ENCODE results near the gene MCF2. TPM values are rescaled to one million over a fixed set of nuclear protein-coding genes. Genes with fewer than 3 reads are reported as not detected.

MCF2 gene
- total RNA-seq: 0.39 and 0.75 TPM in 2 replicates

GRCh38 chrX:139708067-139708466, at the start of gene MCF2:
TSS of gene MCF2 (minus strand) at chrX:139708167. CDS start at chrX:139651744, 56,423 bp downstream.
- TF ChIP-seq CTCF (IDR thresholded peaks at IDR 0.05): no peak
- no peak for DNase-seq
- H3K9me3 Mint-ChIP-seq: peaks cover 4% of the 10 kb centered on the region
- ChIA-PET CTCF (no interaction called here), POLR2A (no interaction called here)
- no peaks in the 10 kb centered on the region for H3K27me3 Mint-ChIP-seq
- no peak within 1 kb of the TSS for H3K27ac Mint-ChIP-seq
- no peak for ATAC-seq (ENCODE audit: low read depth)
- H3K4me1 Mint-ChIP-seq: no peaks in the 10 kb centered on the region
- intact Hi-C loops (cut with micrococcal nuclease): no loop called here
- H3K4me3 Mint-ChIP-seq: no peak within 1 kb of the TSS
- no peaks in the 10 kb centered on the region for H3K36me3 Mint-ChIP-seq (ENCODE audit: low read depth)

GRCh38 chrX:139751053-139751452, 43.1 kb upstream of the MCF2 start:
- Mint-ChIP-seq H3K4me1 (no peaks in the 10 kb centered on the region), H3K36me3 (ENCODE audit: low read depth) (peaks cover 66% of the 10 kb centered on the region), H3K9me3 (peaks cover 5% of the 10 kb centered on the region), H3K27ac (no peak overlapping the region), H3K4me3 (no peak overlapping the region), H3K27me3 (no peaks in the 10 kb centered on the region)
- intact Hi-C loops (cut with micrococcal nuclease): no loop called here
- CTCF ChIA-PET: interaction anchor here (0.6 kb wide), 1 partner anchor 1011 kb away, joined by 3 read pairs; no protein-coding TSS in a partner anchor
- POLR2A ChIA-PET: no interaction called here
- ATAC-seq (ENCODE audit: low read depth) (no peak), DNase-seq (no peak)
- TF ChIP-seq CTCF (IDR thresholded peaks at IDR 0.05): no peak

GRCh38 chrX:139750390-139750789, 42.4 kb upstream of the MCF2 start:
- Mint-ChIP-seq H3K4me1 (no peaks in the 10 kb centered on the region), H3K27ac (no peak overlapping the region), H3K9me3 (peaks cover 5% of the 10 kb centered on the region), H3K36me3 (ENCODE audit: low read depth) (peaks cover 62% of the 10 kb centered on the region), H3K27me3 (no peaks in the 10 kb centered on the region), H3K4me3 (no peak overlapping the region)
- no peak for TF ChIP-seq CTCF (IDR thresholded peaks at IDR 0.05)
- ATAC-seq (ENCODE audit: low read depth) (no peak), DNase-seq (no peak)
- POLR2A ChIA-PET: no interaction called here
- intact Hi-C loops (cut with micrococcal nuclease): no loop called here
- CTCF ChIA-PET: interaction anchor here (0.6 kb wide), 1 partner anchor 1012 kb away, joined by 3 read pairs; no protein-coding TSS in a partner anchor

GRCh38 chrX:139739138-139739537, 31.2 kb upstream of the MCF2 start:
- intact Hi-C loops (cut with micrococcal nuclease): no loop called here
- Mint-ChIP-seq H3K27ac (no peak overlapping the region), H3K4me3 (no peak overlapping the region), H3K27me3 (no peaks in the 10 kb centered on the region), H3K9me3 (no peaks in the 10 kb centered on the region), H3K4me1 (no peaks in the 10 kb centered on the region), H3K36me3 (ENCODE audit: low read depth) (peaks cover 56% of the 10 kb centered on the region)
- ATAC-seq (ENCODE audit: low read depth): no peak
- POLR2A ChIA-PET: no interaction called here
- TF ChIP-seq CTCF (IDR thresholded peaks at IDR 0.05): no peak
- DNase-seq: no peak
- CTCF ChIA-PET: no interaction called here

GRCh38 chrX:139738581-139738980, 30.6 kb upstream of the MCF2 start:
- CTCF ChIA-PET: no interaction called here
- intact Hi-C loops (cut with micrococcal nuclease): no loop called here
- no peak for TF ChIP-seq CTCF (IDR thresholded peaks at IDR 0.05)
- H3K4me3 Mint-ChIP-seq: no peak overlapping the region
- H3K27me3 Mint-ChIP-seq: no peaks in the 10 kb centered on the region
- no peaks in the 10 kb centered on the region for H3K9me3 Mint-ChIP-seq
- no peak overlapping the region for H3K27ac Mint-ChIP-seq
- no peak for DNase-seq
- no peak for ATAC-seq (ENCODE audit: low read depth)
- no peaks in the 10 kb centered on the region for H3K4me1 Mint-ChIP-seq
- peaks cover 51% of the 10 kb centered on the region for H3K36me3 Mint-ChIP-seq (ENCODE audit: low read depth)
- POLR2A ChIA-PET: no interaction called here

Data from activated B cell treated with CpG ODN at 0.5 μM for 24 hours (primary cell).